Endodermal cell (in vitro differentiated cells): ENCODE data around the gene TFG. TPM values are rescaled to one million over a fixed set of nuclear protein-coding genes. Genes with fewer than 3 reads are reported as not detected.

Experiments used
- DNase-seq: peaks from one replicate; pipeline ENCODE4 v3.0.0-alpha.2; 2017
- H3K27ac ChIP-seq: 2 replicates; pipeline ENCODE4 v1.5.1; 2013; ENCODE audit warnings: mild to moderate bottlenecking, low read depth, low read length, moderate library complexity
- H3K27me3 ChIP-seq: 2 replicates; pipeline ENCODE4 v1.6.1; 2013; ENCODE audit warnings: mild to moderate bottlenecking, low read length, moderate library complexity; ENCODE audit not compliant: insufficient read depth, control insufficient read depth, poor library complexity, severe bottlenecking
- H3K36me3 ChIP-seq: 2 replicates; pipeline ENCODE4 v1.7.0; 2013; ENCODE audit warnings: mild to moderate bottlenecking, low read length, moderate library complexity; ENCODE audit not compliant: control insufficient read depth, insufficient read depth
- H3K4me1 ChIP-seq: one replicate; pipeline ENCODE4 v1.7.0; 2013; ENCODE audit warnings: low read length; ENCODE audit not compliant: control insufficient read depth, insufficient read depth
- H3K4me3 ChIP-seq: 2 replicates; pipeline ENCODE4 v1.5.1; 2013; ENCODE audit warnings: mild to moderate bottlenecking, low read length, moderate library complexity
- H3K9ac ChIP-seq: 2 replicates; pipeline ENCODE4 v1.6.1; 2013; ENCODE audit warnings: mild to moderate bottlenecking, low read length, moderate library complexity; ENCODE audit not compliant: poor library complexity, severe bottlenecking; ENCODE audit errors: extremely low read depth
- H3K9me3 ChIP-seq: 2 replicates; pipeline ENCODE4 v1.6.1; 2013; ENCODE audit warnings: mild to moderate bottlenecking, low read length, moderate library complexity; ENCODE audit not compliant: control insufficient read depth
- H3K27ac Mint-ChIP-seq: 2 replicates; pipeline ENCODE4 v1.8.0; 2020; ENCODE audit warnings: mixed read lengths
- H3K27me3 Mint-ChIP-seq: 2 replicates; pipeline ENCODE4 v1.8.0; 2021; ENCODE audit warnings: mild to moderate bottlenecking, mixed read lengths; ENCODE audit not compliant: insufficient read depth
- H3K36me3 Mint-ChIP-seq: 2 replicates; pipeline ENCODE4 v1.8.0; 2020; ENCODE audit warnings: low read depth, mixed read lengths
- H3K4me1 Mint-ChIP-seq: 2 replicates; pipeline ENCODE4 v1.8.0; 2020; ENCODE audit warnings: mixed read lengths
- H3K4me3 Mint-ChIP-seq: 2 replicates; pipeline ENCODE4 v1.8.0; 2020; ENCODE audit warnings: mild to moderate bottlenecking, moderate library complexity, mixed read lengths
- H3K9me3 Mint-ChIP-seq: 2 replicates; pipeline ENCODE4 v1.8.0; 2020; ENCODE audit warnings: mild to moderate bottlenecking, mixed read lengths
- CTCF ChIP-seq: fragments of 200-600 bp; sonication (generic); conservative IDR thresholded peaks from 2 replicates; pipeline ENCODE4 v1.5.0; 2021; ENCODE audit warnings: antibody characterized with exemption, mild to moderate bottlenecking
- WGBS, 2 experiments: methylation state at CpG; one replicate each; pipeline versions ENCODE4 v1.1.5 to v1.1.7; 2013; ENCODE audit warnings: missing lambda C conversion rate in 2 of 2, mixed read lengths in 1 of 2; ENCODE audit not compliant: insufficient coverage in 1 of 2, insufficient read length in 1 of 2; 5-methylcytosine and 5-hydroxymethylcytosine counted together
- total RNA-seq, 2 donors: library from RNA; stranded (reverse); fragmentation: NEBNext Ultra II Directional in 1 of 2; extraction: Animal tissue kit (Norgen Biotek cat#: 25700) in 1 of 2; gene quantifications; 2 replicates in 1 of 2; 3 replicates in 1 of 2; pipeline ENCODE4 v1.2.1, GENCODE V29; 2021

The TFG gene
- total RNA-seq, 2 donors from 2014 or later: 102 to 137 TPM

- Mint-ChIP-seq H3K4me1 (peaks cover 4% of the 10 kb centered on the region), H3K36me3 (peaks cover 3% of the 10 kb centered on the region), H3K27me3 (peaks cover 51% of the 10 kb centered on the region), H3K4me3 (no peak overlapping the region), H3K9me3 (peaks cover 7% of the 10 kb centered on the region), H3K27ac (no peak overlapping the region)
- Histone ChIP-seq H3K4me1 (no peaks in the 10 kb centered on the region), H3K27me3 (peaks cover 22% of the 10 kb centered on the region), H3K36me3 (no peaks in the 10 kb centered on the region), H3K9me3 (peaks cover 6% of the 10 kb centered on the region), H3K9ac (no peak overlapping the region), H3K27ac (no peak overlapping the region), H3K4me3 (no peak overlapping the region)
- 87 to 89% methylated on average over 4 of the region's 4 CpGs for WGBS, 2 experiments
- no peak for DNase-seq
- TF ChIP-seq CTCF: no peak
These were observed 5.4 kb upstream of the TFG start for GRCh38 chr3:100703865-100704264.

- peaks cover 2% of the 10 kb centered on the region for H3K4me1 Mint-ChIP-seq
- H3K4me3 Mint-ChIP-seq: no peak overlapping the region
- Histone ChIP-seq H3K9ac (no peak overlapping the region), H3K27ac (no peak overlapping the region), H3K36me3 (no peaks in the 10 kb centered on the region), H3K9me3 (no peaks in the 10 kb centered on the region), H3K27me3 (peaks cover 22% of the 10 kb centered on the region), H3K4me3 (no peak overlapping the region), H3K4me1 (no peaks in the 10 kb centered on the region)
- TF ChIP-seq CTCF: no peak
- WGBS, 2 experiments: 84% methylated on average over 3 of the region's 3 CpGs; no CpG with 5 or more reads in 1 of the 2 experiments
- DNase-seq: no peak
- H3K27me3 Mint-ChIP-seq: peaks cover 53% of the 10 kb centered on the region
- peaks cover 10% of the 10 kb centered on the region for H3K9me3 Mint-ChIP-seq
- no peak overlapping the region for H3K27ac Mint-ChIP-seq
- peaks cover 6% of the 10 kb centered on the region for H3K36me3 Mint-ChIP-seq
These were observed 2.9 kb upstream of the TFG start for GRCh38 chr3:100706365-100706764.

GRCh38 chr3:100708644-100708988, 678 bp upstream of the TFG start:
- Histone ChIP-seq H3K4me1 (peaks cover 3% of the 10 kb centered on the region), H3K27ac (no peak overlapping the region), H3K27me3 (peaks cover 22% of the 10 kb centered on the region), H3K4me3 (peak overlapping the region; percentile 71), H3K9me3 (no peaks in the 10 kb centered on the region), H3K9ac (no peak overlapping the region), H3K36me3 (peaks cover 4% of the 10 kb centered on the region)
- TF ChIP-seq CTCF: no peak
- no peak for DNase-seq
- Mint-ChIP-seq H3K36me3 (peaks cover 16% of the 10 kb centered on the region), H3K4me3 (peak overlapping the region; percentile 80), H3K4me1 (peaks cover 20% of the 10 kb centered on the region), H3K27ac (peak overlapping the region; percentile 92), H3K9me3 (peaks cover 10% of the 10 kb centered on the region), H3K27me3 (peaks cover 49% of the 10 kb centered on the region)
- 90 to 100% methylated on average over 1 to 3 of the region's 3 CpGs for WGBS, 2 experiments
